Right hindlimb (tissue), 1 donor: ENCODE results near the gene RALGDS.
"Not testable (repeated sequence)": the region's sequence is repeated elsewhere in the genome, so short reads cannot be mapped to it uniquely, and the experiment has no call there.

ENCODE experiments used
- DNase-seq: peaks from one replicate; pipeline ENCODE4 v3.0.0-alpha.2; 2018

Gene RALGDS

GRCh38 chr9:133063500-133064231, 57.4 kb downstream of the RALGDS start:
- no peak for DNase-seq

DNA sequence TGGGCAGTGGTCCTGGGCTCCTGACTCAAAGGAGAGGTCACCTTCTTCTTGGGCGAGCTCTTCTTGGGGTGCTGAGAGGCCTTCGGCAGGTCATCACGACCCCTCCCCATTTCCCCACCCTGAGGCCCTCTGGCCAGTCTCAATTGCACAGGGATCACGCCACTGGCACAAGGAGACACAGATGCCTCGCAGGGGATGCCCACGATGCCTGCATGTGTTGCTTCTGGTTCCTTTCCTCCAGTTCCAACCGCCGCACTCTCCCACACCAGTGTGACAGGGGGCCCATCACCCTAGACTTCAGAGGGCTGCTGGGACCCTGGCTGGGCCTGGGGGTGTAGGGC, 57.9 kb downstream of the RALGDS start:
- no peak for DNase-seq

- DNase-seq = not testable (repeated sequence)
Measured at GRCh38 chr9:133062569-133062968, 58.5 kb downstream of the RALGDS start.

DNA sequence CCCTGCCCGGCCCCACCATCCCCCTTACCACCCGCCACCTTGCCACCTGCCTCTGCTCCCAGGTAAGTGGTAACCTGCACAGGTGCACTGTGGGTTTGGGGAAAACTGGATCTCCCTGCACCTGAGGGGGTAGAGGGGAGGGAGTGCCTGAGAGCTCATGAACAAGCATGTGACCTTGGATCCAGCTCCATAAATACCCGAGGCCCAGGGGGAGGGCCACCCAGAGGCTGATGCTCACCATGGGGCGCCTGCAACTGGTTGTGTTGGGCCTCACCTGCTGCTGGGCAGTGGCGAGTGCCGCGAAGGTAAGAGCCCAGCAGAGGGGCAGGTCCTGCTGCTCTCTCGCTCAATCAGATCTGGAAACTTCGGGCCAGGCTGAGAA, 59.3 kb downstream of the RALGDS start, which contains the start of gene CEL:
CEL (plus strand) TSS at position 218 of the 382 bp plus-strand sequence; CDS start at position 240, 22 bp downstream.
- DNase-seq = not testable (repeated sequence)

GRCh38 chr9:133061019-133061763, 59.8 kb downstream of the RALGDS start:
- not testable (repeated sequence) for DNase-seq

- no peak for DNase-seq
Measured at GRCh38 chr9:133060417-133060841, 60.6 kb downstream of the RALGDS start.

GRCh38 chr9:133059623-133060022, 61.4 kb downstream of the RALGDS start:
- DNase-seq = no peak

DNA sequence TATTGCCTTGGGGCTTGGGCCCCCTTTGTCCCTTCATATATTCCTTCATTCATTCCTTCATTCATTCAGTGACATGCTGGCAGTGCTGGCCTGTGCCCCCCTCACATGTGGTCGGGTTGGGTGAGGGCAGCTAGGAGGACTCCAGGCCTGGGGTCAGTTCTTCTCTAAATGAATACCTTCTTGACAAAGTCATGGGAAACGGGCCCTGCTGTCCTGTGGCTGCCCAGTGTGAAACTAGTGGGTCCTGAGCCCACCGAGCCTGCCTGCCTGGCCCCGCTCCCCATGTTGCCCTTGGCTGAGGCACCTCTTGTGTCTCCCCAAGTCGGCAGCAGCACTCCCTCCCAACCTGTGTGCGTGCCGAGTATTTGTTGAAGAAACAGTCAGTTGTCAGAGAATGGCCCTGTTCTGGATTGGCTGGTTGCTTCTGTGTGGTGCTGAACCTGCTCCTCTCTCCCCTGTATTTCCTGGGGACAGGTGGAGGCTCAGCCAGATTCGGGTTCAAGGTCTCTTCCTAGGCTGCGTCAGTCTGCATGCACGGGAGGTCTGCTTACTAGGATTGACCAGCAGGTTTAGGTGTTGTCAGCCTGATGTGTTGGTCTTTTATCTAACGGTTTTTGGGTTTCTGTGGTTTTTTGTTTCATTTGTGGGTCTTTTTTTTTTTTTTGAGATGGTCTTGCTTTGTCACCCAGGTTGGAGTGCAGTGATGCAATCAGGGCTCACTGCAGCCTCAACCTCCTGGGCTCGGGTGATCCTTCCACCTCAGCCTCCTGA, 62.3 kb downstream of the RALGDS start:
- DNase-seq = no peak

DNA sequence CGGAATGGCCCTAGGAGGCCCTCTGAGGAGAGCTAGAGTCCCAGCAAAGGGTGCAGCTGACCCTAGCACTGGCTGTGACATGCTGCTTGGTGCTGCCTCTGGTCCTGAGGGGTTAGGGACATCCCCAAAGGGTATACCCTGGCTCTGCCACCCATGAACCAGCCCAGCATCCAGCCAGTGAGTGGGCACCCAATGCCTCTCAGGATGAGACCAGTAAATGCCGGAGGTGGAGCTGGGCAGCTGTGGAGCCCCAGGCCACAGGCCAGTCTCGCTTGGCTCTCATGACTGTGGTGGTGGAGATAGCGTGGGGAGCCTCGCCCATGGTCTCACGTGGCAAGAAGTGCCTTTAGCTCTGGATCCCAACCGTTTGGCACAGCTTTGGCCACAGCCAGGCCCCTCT, 63.0 kb downstream of the RALGDS start:
- DNase-seq = no peak

- no peak for DNase-seq
Measured at GRCh38 chr9:133057553-133057952, 63.5 kb downstream of the RALGDS start.

DNA sequence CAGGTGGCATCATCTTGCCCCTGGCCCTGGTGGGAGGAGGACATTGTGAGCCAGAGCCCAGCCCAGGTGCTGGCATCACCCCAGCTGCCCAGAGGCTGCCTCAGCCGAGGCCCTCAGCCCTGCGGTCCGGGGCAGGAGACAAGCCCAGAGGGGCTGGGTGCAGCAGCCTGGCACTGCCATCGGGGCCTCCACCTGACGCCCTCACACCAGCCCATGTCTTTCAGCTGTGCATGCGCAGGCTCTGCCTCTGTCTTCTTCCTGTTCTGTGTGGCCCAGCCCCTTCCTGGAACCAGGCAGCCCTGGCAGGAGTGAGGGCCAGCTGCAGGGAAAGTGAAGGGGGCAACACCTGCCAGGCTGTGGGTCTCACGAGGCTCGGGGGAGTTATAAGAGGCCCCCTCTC, 64.0 kb downstream of the RALGDS start:
- peak; percentile 66 for DNase-seq

DNA sequence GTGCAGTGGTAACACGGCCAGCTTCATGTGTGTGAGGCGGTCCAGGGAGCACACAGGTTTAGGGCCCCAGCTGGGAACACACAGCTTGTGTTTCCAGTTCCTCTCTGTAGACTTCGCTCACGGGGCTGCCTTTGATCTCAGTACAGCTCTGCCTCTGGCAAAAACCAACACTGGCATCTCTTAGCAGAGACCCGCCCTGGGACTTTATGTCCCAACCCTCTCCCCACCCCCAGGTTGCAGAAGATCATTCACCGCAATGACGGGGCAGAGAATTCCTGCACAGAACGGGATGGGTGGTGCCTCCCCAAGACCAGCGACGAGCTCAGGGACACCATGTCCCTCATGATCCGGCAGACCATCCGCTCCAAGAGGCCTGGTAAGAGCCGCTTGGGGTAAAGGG, 64.5 kb downstream of the RALGDS start:
- no peak for DNase-seq

DNA sequence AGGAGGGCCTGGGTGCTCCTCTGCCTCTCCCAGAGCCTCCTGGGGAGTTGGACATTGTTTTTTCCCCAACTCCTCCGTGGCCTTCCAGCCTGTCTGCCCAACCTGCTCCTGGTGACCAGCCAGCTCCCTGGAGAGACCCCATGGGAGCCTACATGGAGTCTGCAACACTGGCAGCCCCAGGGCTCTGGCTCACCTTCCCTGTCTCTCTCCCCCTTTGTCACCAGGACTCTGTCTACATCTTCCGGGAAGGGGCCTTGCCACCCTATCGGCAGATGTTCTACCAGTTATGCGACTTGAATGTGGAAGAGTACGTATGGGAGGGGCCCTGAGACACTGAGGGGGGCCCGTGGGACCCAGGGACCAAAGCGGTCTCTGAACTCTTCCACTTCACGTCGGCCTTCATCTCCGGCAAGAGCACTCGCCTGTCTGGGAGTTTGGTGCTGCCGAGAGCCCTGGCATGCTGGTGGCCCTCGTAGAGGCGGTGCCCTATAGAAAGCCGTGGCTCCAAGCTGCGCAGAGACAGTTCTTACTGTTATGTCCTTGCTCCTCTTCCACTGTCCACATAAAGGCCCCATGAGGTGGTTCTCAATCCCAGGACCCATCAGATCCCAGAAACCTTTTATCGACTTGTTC, 65.1 kb downstream of the RALGDS start:
- DNase-seq = no peak

DNA sequence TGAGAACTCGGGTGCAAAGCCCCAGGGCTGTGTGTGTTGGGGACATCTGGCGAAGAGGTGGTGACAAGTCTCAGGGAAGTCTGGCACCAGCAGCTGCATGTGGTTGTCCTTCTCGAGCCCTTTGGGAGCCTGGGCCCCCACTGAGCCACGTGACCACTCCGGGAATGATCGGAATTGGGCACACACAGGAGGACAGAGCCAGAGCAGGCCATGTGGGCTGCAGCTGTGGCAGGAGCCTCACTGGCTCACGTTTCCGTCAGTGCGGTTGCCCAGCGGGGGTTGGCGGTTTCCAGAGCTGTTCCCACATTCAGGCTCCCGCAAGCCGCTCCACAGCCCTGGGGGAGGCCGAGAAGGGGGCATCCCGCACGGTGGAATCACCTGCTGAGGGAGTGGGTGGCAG, 66.1 kb downstream of the RALGDS start:
- peak; percentile 84 for DNase-seq

GRCh38 chr9:133054194-133054890, 66.7 kb downstream of the RALGDS start:
- DNase-seq = no peak

GRCh38 chr9:133051966-133052539, 69.0 kb downstream of the RALGDS start:
- no peak for DNase-seq

DNA sequence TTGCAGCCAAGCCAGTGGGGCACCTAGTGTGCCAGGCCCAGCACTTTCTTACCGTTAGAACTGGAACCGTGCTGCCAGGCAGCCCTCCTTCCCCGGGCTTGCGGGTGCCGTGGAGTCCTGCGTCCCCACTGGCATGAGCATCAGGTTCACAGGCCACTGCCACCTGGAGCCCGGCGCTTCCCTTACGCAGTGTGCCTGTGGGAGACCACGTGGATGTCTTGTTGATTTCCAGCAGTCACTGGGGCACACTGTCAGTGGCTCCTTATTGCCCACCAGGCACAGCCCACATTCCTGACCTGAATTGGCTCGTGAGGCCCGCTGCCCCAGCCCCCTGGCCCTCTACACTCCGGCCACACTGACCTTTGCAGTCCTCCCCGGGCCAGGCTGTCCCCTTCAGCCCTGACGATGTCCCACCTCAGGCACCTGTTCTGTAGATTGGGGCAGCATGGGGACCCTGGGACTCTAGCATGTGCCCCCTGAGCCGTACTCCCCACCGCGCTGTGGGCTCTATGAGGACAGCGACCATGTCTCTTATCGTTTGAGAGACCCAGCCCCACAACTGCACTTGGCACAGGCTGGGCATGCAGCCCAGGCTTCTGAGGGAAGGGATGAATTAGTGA, 69.6 kb downstream of the RALGDS start:
- no peak for DNase-seq

GRCh38 chr9:133050781-133051180, 70.3 kb downstream of the RALGDS start:
- no peak for DNase-seq

DNA sequence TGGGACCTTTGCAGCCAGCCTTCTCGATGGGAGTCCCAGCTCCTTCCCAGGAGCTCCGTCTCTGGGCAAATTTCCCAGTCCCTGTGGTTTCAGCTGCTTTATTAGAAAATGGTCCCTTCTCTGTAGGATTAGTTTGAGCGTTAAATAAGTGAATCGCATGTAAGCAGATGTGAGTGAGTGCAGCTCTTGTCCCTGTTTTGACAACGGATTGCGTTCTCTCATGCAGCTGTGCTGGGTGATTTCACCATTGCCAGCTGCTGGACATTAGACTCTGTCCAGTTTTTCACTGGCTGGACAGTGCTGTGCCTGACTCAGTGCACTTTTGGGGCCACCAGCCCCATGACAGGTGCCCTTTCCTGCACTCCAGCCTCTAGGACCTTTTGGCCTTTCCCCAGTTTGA, 70.9 kb downstream of the RALGDS start:
- no peak for DNase-seq

GRCh38 chr9:133049043-133049442, 72.0 kb downstream of the RALGDS start:
- no peak for DNase-seq

- DNase-seq = no peak
Measured at GRCh38 chr9:133048595-133048994, 72.4 kb downstream of the RALGDS start.
